Activated CD4-positive, alpha-beta T cell treated with anti-CD3 and anti-CD28 coated beads, Interleukin-2, amount 10 ng/mL, durations not matched to agents 24 days and 14 days (primary cell): ENCODE results near the gene FBXL17. TPM values are rescaled to one million over a fixed set of nuclear protein-coding genes. Genes with fewer than 3 reads are reported as not detected.

ENCODE experiments used
- DNase-seq: peaks from one replicate; pipeline ENCODE4 v3.0.0; 2022
- H3K27ac Mint-ChIP-seq: one replicate; pipeline ENCODE4 v1.8.0; 2022; ENCODE audit warnings: mild to moderate bottlenecking, mixed read lengths
- H3K27me3 Mint-ChIP-seq: one replicate; pipeline ENCODE4 v1.8.0; 2022; ENCODE audit warnings: mixed read lengths
- H3K36me3 Mint-ChIP-seq: one replicate; pipeline ENCODE4 v1.8.0; 2022; ENCODE audit warnings: low read depth, mild to moderate bottlenecking, mixed read lengths
- H3K4me1 Mint-ChIP-seq: one replicate; pipeline ENCODE4 v1.8.0; 2021; ENCODE audit warnings: mixed read lengths
- H3K4me3 Mint-ChIP-seq: one replicate; pipeline ENCODE4 v1.8.0; 2022; ENCODE audit warnings: mild to moderate bottlenecking, moderate library complexity, mixed read lengths
- H3K9me3 Mint-ChIP-seq: one replicate; pipeline ENCODE4 v1.8.0; 2021; ENCODE audit warnings: mixed read lengths
- intact Hi-C: fragments of 100-400 bp; cut with micrococcal nuclease; formaldehyde crosslinking; loops from one replicate; pipeline ENCODE4 v1.15.1; 2023
- total RNA-seq: library from RNA; stranded (reverse); gene quantifications from 2 replicates; pipeline ENCODE4 v1.2.3, GENCODE V29; 2022

Gene FBXL17
- total RNA-seq, 1 donor from 2014 or later, result 7.5 TPM

DNA sequence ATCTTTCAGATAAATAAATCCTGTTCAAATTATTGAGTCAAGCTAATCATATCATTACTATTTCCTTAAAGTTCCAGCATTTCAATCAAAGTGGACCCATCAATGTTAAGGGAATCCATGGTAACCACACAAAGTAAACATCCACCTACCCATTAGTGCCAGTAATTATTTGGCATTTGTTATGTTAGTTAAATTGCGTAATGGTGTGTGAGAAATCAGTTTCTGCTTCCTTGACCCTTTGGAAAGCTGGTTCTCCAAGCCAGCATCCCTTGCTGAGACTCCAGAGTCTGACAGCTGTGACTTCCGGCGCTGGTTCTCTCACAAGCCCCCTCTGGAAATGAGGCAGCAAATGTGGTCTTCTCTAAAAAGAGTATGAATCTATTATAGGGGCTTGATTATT lies 402.6 kb downstream of the FBXL17 start:
- Mint-ChIP-seq H3K9me3 (no peaks in the 10 kb centered on the region), H3K4me1 (peaks cover 15% of the 10 kb centered on the region), H3K27me3 (no peaks in the 10 kb centered on the region), H3K27ac (no peak overlapping the region), H3K36me3 (no peaks in the 10 kb centered on the region), H3K4me3 (no peak overlapping the region)
- DNase-seq, result no peak
- intact Hi-C loops, result no loop called here

DNA sequence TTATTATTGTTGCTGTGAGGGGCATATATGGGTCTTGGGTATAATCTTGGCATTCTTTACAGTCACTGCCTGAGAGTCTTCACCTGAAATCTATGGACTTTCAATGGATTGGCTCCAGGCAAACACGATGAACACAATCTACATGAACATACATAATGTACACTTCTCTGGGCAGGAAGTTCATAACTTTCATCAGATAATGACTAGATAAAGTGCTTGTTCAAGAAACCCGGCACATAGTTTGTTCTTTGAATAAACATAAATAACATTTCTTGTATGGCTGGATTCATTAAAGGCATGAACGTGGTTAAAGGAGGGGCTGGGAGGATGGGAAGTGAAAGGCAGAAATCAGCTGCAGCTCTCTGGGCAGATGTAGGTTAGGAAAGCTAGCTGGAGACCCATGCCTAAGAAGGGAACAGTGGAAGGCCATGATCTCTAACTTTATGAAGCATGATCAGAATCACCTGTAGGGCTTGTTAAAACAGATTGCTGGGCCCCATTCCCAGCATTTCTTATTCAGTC lies 404.3 kb downstream of the FBXL17 start:
- H3K4me1 Mint-ChIP-seq, result peaks cover 15% of the 10 kb centered on the region
- H3K27me3 Mint-ChIP-seq, result no peaks in the 10 kb centered on the region
- no peak overlapping the region for H3K4me3 Mint-ChIP-seq
- H3K27ac Mint-ChIP-seq, result no peak overlapping the region
- H3K36me3 Mint-ChIP-seq, result no peaks in the 10 kb centered on the region
- DNase-seq, result no peak
- H3K9me3 Mint-ChIP-seq, result no peaks in the 10 kb centered on the region
- intact Hi-C loops, result no loop called here

DNA sequence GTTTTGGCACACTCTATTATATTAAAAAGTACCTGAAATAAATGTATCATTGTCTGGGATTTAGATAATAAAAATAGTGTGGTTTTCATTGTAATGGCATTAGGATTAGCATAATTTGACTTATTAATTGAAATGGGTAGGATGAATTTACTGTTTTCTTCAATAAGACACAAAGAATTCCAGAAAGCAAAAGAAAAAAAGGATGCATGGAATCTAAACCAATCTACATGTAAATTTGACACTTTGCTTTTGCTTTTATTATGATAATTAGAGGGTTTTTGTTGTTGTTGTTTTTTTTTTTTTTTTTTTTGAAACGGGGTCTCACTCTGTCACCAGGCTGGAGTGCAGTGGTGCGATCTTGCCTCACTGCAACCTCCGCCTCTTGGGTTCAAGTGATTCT lies 406.3 kb downstream of the FBXL17 start:
- Mint-ChIP-seq H3K36me3 (no peaks in the 10 kb centered on the region), H3K4me1 (peaks cover 8% of the 10 kb centered on the region)

DNA sequence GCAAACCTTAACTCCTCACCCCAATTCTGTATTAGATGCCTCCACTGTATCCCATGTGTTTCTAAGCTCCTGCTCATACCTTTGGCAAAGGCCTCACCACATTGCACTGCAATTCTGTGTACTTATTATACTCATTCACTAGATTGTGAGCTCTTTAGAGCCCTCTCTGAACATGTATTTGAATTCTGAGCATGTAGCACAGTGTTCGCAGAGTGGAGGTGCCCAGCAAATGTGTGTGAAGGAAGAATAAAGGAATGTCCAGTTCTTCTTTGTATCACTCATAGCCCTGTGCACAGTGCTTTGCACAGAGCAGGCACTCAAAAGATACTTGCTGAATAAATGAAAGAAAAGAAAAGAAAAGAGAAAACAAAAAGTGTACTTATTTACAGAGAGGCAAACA lies 410.1 kb downstream of the FBXL17 start:
- intact Hi-C loops, result no loop called here
- no peak overlapping the region for H3K27ac Mint-ChIP-seq

More for the DNA sequence above, 406.3 kb downstream of the FBXL17 start:
- intact Hi-C loops, result no loop called here
- Mint-ChIP-seq H3K27ac (no peak overlapping the region), H3K4me3 (no peak overlapping the region), H3K9me3 (no peaks in the 10 kb centered on the region), H3K27me3 (no peaks in the 10 kb centered on the region)
- no peak for DNase-seq

DNA sequence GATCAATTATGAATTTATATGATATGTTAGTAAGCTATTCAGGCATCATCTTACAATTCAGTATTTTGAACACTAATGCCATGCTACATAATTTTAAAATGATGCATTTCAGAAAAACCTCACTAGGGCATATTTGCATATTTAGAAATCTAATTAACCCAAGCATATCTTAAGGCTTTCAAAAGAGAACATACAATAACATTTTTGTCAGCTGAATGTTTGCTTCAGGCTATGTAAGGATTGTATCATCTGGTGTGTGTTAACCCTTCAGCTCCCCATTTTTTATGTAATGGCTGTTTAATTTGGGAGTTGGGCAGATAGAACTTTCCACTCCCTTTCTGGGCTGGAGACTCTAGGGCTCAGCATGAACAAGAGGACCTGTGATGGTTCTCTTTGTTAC lies 412.1 kb downstream of the FBXL17 start:
- Mint-ChIP-seq H3K9me3 (no peaks in the 10 kb centered on the region), H3K27ac (no peak overlapping the region), H3K36me3 (no peaks in the 10 kb centered on the region), H3K4me1 (no peaks in the 10 kb centered on the region), H3K27me3 (no peaks in the 10 kb centered on the region), H3K4me3 (no peak overlapping the region)
- DNase-seq, result no peak
- intact Hi-C loops, result no loop called here

More for the DNA sequence above, 410.1 kb downstream of the FBXL17 start:
- H3K4me1 Mint-ChIP-seq, result no peaks in the 10 kb centered on the region
- H3K9me3 Mint-ChIP-seq, result no peaks in the 10 kb centered on the region
- no peaks in the 10 kb centered on the region for H3K36me3 Mint-ChIP-seq
- no peak overlapping the region for H3K4me3 Mint-ChIP-seq
- DNase-seq, result no peak
- H3K27me3 Mint-ChIP-seq, result no peaks in the 10 kb centered on the region

DNA sequence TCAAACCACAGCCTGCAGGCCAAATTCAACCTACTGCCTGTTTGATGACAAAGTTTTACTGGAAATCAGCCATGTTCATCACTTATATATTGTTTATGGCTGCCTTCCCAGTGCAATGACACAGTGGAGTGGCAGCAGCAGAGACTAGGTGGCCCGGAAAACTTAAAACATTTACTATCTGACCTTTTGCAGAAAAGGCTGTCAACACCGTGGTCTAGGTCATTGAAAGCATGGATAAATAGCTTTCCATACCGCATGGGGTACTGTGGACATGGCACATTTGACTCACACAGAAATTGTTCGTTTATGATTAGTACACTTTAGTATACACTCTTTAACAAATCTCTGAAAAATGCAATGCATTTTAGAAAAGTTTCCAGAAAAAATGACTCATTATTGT lies 412.9 kb downstream of the FBXL17 start:
- no peak for DNase-seq
- no peak overlapping the region for H3K27ac Mint-ChIP-seq
- H3K9me3 Mint-ChIP-seq, result no peaks in the 10 kb centered on the region
- no peaks in the 10 kb centered on the region for H3K36me3 Mint-ChIP-seq
- no peaks in the 10 kb centered on the region for H3K4me1 Mint-ChIP-seq
- H3K4me3 Mint-ChIP-seq, result no peak overlapping the region
- intact Hi-C loops, result no loop called here
- H3K27me3 Mint-ChIP-seq, result no peaks in the 10 kb centered on the region

DNA sequence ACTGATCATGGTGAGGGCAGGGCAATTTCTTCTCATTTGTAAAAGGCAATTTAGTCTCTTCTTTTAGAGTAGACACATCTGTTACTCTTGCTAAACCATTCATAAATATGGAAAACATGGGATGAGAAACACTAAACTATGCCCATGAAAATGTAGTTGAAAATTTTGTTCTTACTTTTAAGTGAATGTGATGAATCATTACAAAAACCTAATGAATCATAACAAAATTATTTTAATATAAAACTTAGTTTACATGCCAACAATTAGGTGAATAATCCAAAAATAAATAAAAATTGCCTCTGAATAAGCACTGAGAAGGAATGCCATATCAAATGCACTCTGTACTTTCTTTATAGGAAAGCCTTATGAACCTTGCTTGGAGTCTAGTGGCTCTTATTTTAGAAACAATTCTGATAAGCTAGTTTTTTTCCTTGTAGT lies 413.5 kb downstream of the FBXL17 start:
- no peak overlapping the region for H3K27ac Mint-ChIP-seq
- DNase-seq, result no peak
- no peaks in the 10 kb centered on the region for H3K27me3 Mint-ChIP-seq
- H3K36me3 Mint-ChIP-seq, result no peaks in the 10 kb centered on the region
- H3K4me1 Mint-ChIP-seq, result no peaks in the 10 kb centered on the region
- no peak overlapping the region for H3K4me3 Mint-ChIP-seq
- intact Hi-C loops, result no loop called here
- no peaks in the 10 kb centered on the region for H3K9me3 Mint-ChIP-seq

DNA sequence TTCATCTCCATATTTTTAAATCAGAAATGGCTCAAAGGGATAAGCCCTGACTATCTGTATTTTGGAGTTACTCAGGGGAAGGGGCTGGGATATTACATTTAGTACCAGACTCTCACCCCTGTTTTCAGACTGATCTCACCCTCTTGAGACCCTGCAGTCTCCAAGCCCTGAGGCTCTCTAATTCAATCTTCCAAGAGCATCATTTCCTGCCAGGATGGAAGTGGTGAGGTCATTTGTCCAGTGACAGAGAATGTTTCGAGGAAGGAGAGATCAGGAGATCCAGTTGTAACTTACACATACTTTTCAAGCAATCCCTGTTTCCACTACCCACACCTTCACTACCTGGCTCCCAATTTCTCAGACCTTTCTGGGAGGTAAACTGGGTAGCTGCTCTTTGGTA lies 415.7 kb downstream of the FBXL17 start:
- Mint-ChIP-seq H3K27me3 (no peaks in the 10 kb centered on the region), H3K36me3 (no peaks in the 10 kb centered on the region), H3K27ac (no peak overlapping the region), H3K9me3 (no peaks in the 10 kb centered on the region), H3K4me3 (no peak overlapping the region), H3K4me1 (no peaks in the 10 kb centered on the region)
- no peak for DNase-seq
- intact Hi-C loops, result no loop called here

DNA sequence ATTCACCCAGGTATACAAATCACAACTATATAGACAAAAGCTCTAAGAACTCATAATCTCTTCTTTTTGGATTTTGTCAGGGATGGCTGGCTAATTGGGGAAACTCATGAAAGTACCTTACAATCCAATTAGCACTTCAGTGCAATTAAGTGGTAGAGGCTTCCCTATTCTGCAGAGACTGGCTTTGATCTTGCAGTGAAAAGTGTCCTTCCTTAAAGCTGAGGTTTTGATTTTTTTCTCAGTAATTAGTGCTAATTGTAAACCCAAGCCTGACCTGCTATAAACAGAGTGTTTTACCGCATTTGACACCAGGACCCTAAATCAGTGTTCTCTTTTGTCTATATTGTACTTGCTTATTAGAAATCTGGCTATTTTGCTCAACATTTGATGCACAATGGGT lies 417.2 kb downstream of the FBXL17 start:
- Mint-ChIP-seq H3K4me3 (no peak overlapping the region), H3K36me3 (no peaks in the 10 kb centered on the region), H3K27ac (no peak overlapping the region), H3K4me1 (peaks cover 2% of the 10 kb centered on the region), H3K27me3 (no peaks in the 10 kb centered on the region), H3K9me3 (peaks cover 4% of the 10 kb centered on the region)
- DNase-seq, result no peak
- intact Hi-C loops, result no loop called here

DNA sequence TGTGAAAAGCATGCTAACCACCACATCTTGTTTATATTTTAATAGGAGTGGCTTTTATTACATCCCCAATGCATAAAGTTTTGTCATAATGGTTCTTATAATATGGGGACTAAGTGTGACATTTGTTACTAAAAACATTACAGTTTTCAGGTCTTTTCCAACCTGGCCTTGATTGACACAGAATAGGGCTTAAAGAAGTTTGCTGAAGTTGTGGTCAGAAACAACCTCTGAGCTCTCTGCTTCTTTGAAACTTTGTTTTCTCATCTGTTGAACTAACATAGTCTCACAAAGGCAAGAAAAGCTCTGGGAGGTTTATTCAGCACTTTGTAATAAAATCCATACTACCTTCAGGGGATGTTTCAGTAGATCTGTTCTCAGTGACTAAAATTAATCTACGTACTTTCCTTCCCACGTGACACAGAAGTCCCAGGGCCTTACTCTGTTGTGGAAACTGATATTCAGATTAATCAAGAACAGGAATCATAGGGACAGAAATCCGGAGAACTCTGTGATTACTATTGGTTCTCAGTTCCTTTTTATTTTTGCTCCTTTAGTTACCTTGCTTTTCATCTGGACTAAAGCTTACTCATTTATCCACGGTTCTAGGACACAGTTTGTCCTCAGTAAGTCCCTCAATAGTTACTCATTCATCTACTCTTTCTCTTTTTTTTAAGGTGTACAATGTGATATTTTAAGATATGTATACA lies 422.2 kb downstream of the FBXL17 start:
- Mint-ChIP-seq H3K27ac (no peak overlapping the region), H3K4me3 (no peak overlapping the region), H3K9me3 (peaks cover 4% of the 10 kb centered on the region), H3K36me3 (no peaks in the 10 kb centered on the region), H3K27me3 (no peaks in the 10 kb centered on the region), H3K4me1 (peaks cover 5% of the 10 kb centered on the region)
- DNase-seq, result no peak
- intact Hi-C loops, result loop anchor here (5.0 kb wide), 1 partner anchor 42 kb away; no protein-coding TSS in a partner anchor

DNA sequence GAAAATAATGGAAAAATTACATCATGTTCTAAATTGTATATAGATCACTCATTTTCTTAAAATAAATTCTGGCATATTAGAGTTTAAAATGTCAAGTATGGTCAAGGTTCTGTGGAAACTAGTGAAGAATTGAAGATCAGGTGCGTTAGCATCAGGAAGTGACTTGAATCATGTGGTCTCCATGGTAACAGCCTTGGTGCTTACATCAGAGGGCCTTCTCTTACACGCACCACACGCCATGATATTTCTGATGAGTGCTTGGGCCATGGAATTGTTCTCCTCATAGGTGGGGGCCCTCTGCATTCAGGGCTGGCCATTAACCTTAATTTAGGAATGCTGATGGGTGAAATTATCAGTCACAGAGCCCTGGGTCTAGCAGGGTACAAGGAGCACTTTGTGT lies 423.0 kb downstream of the FBXL17 start:
- intact Hi-C loops, result loop anchor here (5.0 kb wide), 1 partner anchor 42 kb away; no protein-coding TSS in a partner anchor
- DNase-seq, result no peak
- peak overlapping the region; percentile 72 for H3K27ac Mint-ChIP-seq
- peaks cover 5% of the 10 kb centered on the region for H3K4me1 Mint-ChIP-seq
- H3K27me3 Mint-ChIP-seq, result no peaks in the 10 kb centered on the region
- no peak overlapping the region for H3K4me3 Mint-ChIP-seq
- H3K9me3 Mint-ChIP-seq, result peaks cover 4% of the 10 kb centered on the region
- H3K36me3 Mint-ChIP-seq, result no peaks in the 10 kb centered on the region

DNA sequence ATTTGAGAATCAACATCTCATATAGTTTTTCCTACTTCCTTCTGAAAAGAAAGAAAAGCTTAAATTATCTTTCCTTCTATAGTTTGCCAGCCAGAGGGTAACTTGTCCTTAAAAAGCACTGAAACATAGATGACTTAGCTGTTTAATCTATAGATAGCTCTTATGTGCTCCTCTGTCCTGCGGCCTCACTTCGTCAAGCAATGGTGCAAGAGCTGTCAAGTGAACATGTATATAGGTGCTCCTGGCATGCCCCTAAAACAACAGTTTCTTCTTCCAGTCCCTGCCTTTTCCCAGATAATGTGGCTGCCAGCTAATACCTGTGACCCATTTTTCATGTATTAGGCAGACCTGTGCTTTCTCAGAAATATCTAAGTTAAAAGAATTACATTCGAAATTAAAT lies 423.5 kb downstream of the FBXL17 start:
- Mint-ChIP-seq H3K27ac (no peak overlapping the region), H3K4me1 (peaks cover 5% of the 10 kb centered on the region), H3K4me3 (no peak overlapping the region), H3K9me3 (peaks cover 5% of the 10 kb centered on the region), H3K36me3 (peaks cover 1% of the 10 kb centered on the region), H3K27me3 (no peaks in the 10 kb centered on the region)
- intact Hi-C loops, result loop anchor here (5.0 kb wide), 1 partner anchor 41 kb away; no protein-coding TSS in a partner anchor
- DNase-seq, result no peak

DNA sequence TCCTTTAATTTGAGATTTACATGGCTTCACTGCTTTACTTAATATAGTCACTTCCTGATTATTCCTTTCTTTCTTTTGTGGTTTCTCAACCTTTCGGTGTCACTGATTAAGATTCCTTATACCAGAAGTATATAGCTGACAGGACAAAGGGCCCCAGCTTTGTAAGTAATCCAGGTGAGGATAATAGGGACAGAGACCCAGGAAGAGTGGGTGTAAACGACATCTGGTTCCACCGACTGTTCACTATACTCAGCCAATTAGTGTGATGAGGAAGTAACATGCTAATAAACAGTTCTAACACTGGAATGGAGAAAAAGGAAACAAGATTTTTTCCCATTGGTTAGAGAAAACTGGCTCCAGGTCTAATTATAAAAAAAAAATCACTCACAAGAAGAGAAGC lies 424.8 kb downstream of the FBXL17 start:
- Mint-ChIP-seq H3K9me3 (peaks cover 7% of the 10 kb centered on the region), H3K4me3 (no peak overlapping the region), H3K27me3 (no peaks in the 10 kb centered on the region), H3K36me3 (peaks cover 2% of the 10 kb centered on the region), H3K4me1 (peaks cover 5% of the 10 kb centered on the region), H3K27ac (no peak overlapping the region)
- intact Hi-C loops, result loop anchor here (5.0 kb wide), 1 partner anchor 40 kb away; no protein-coding TSS in a partner anchor
- DNase-seq, result no peak

DNA sequence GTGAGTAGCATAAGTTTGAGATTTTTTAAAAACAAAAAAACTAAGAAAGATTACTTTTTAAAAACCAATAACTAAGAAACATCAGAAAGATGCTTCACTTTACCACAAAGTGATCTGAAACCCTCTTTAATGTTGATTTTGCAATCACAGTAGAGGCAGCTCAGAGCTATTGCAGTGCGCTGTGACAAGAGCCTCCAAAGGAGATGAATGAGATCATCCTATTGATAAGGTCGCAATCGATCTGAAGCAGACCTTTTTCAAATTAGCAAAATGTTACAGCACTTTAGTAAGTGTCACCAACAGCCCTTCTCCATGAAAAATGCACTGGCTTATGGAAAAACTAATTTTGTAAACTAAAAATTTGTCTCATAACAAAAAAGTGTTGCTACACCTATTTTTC lies 426.6 kb downstream of the FBXL17 start:
- Mint-ChIP-seq H3K4me3 (no peak overlapping the region), H3K36me3 (peaks cover 2% of the 10 kb centered on the region), H3K27ac (no peak overlapping the region), H3K4me1 (peaks cover 5% of the 10 kb centered on the region), H3K27me3 (no peaks in the 10 kb centered on the region), H3K9me3 (peaks cover 3% of the 10 kb centered on the region)
- DNase-seq, result no peak
- intact Hi-C loops, result loop anchor here (5.0 kb wide), 1 partner anchor 38 kb away; no protein-coding TSS in a partner anchor
